Neural crest cell (in vitro differentiated cells): ENCODE data around the gene C6orf15. TPM values are rescaled to one million over a fixed set of nuclear protein-coding genes. Genes with fewer than 3 reads are reported as not detected.
A peak's percentile ranks its signal among the peaks of the same experiment; 100 is the strongest.

Experiments used
- DNase-seq: peaks from one replicate; pipeline ENCODE4 v3.0.0; 2021; ENCODE audit warnings: low read depth, mixed read lengths, low spot score
- H3K27ac Mint-ChIP-seq: one replicate; pipeline ENCODE4 v1.8.0; 2021; ENCODE audit warnings: mild to moderate bottlenecking, mixed read lengths; ENCODE audit not compliant: unreplicated experiment
- H3K27me3 Mint-ChIP-seq: 2 replicates; pipeline ENCODE4 v1.8.0; 2021; ENCODE audit warnings: low read depth, mild to moderate bottlenecking, mixed read lengths
- H3K36me3 Mint-ChIP-seq: 2 replicates; pipeline ENCODE4 v1.8.0; 2021; ENCODE audit warnings: low read depth, mild to moderate bottlenecking, mixed read lengths
- H3K4me1 Mint-ChIP-seq: 2 replicates; pipeline ENCODE4 v1.8.0; 2021; ENCODE audit warnings: mixed read lengths
- H3K4me3 Mint-ChIP-seq: one replicate; pipeline ENCODE4 v1.8.0; 2021; ENCODE audit warnings: mild to moderate bottlenecking, mixed read lengths
- H3K9me3 Mint-ChIP-seq: 2 replicates; pipeline ENCODE4 v1.8.0; 2021; ENCODE audit warnings: mixed read lengths
- CTCF ChIP-seq: fragments of 200-600 bp; sonication (generic); conservative IDR thresholded peaks from 2 replicates; pipeline ENCODE4 v1.5.0; 2021; ENCODE audit warnings: antibody characterized with exemption, mild to moderate bottlenecking
- total RNA-seq: library from RNA; stranded (reverse); gene quantifications from 2 replicates; pipeline ENCODE4 v1.2.1, GENCODE V29; 2021

Gene C6orf15
- total RNA-seq, 1 donor from 2014 or later, result not detected

GRCh38 chr6:31145386-31145785, 33.0 kb upstream of the C6orf15 start:
- Mint-ChIP-seq H3K4me3 (no peak overlapping the region), H3K27me3 (no peaks in the 10 kb centered on the region), H3K4me1 (peaks cover 14% of the 10 kb centered on the region), H3K9me3 (no peaks in the 10 kb centered on the region), H3K27ac (no peak overlapping the region), H3K36me3 (peaks cover 2% of the 10 kb centered on the region)
- TF ChIP-seq CTCF, result no peak
- DNase-seq, result no peak

GRCh38 chr6:31144970-31145340, 32.6 kb upstream of the C6orf15 start:
- Mint-ChIP-seq H3K9me3 (no peaks in the 10 kb centered on the region), H3K27ac (no peak overlapping the region), H3K36me3 (peaks cover 2% of the 10 kb centered on the region), H3K4me3 (no peak overlapping the region), H3K4me1 (peaks cover 16% of the 10 kb centered on the region), H3K27me3 (no peaks in the 10 kb centered on the region)
- DNase-seq, result no peak
- TF ChIP-seq CTCF, result no peak

- DNase-seq, result no peak
- H3K4me1 Mint-ChIP-seq, result peaks cover 19% of the 10 kb centered on the region
- no peak overlapping the region for H3K4me3 Mint-ChIP-seq
- no peak for TF ChIP-seq CTCF
- no peaks in the 10 kb centered on the region for H3K36me3 Mint-ChIP-seq
- H3K9me3 Mint-ChIP-seq, result no peaks in the 10 kb centered on the region
- H3K27ac Mint-ChIP-seq, result no peak overlapping the region
- no peaks in the 10 kb centered on the region for H3K27me3 Mint-ChIP-seq
These were observed 32.1 kb upstream of the C6orf15 start for GRCh38 chr6:31144296-31144969.

- Mint-ChIP-seq H3K4me1 (peaks cover 19% of the 10 kb centered on the region), H3K4me3 (no peak overlapping the region), H3K9me3 (no peaks in the 10 kb centered on the region), H3K27ac (no peak overlapping the region), H3K36me3 (no peaks in the 10 kb centered on the region), H3K27me3 (no peaks in the 10 kb centered on the region)
- DNase-seq, result no peak
- TF ChIP-seq CTCF, result no peak
These were observed 30.8 kb upstream of the C6orf15 start for GRCh38 chr6:31143148-31143547.

GRCh38 chr6:31142361-31142761, 30.0 kb upstream of the C6orf15 start:
- DNase-seq, result no peak
- Mint-ChIP-seq H3K36me3 (no peaks in the 10 kb centered on the region), H3K27me3 (no peaks in the 10 kb centered on the region), H3K9me3 (peaks cover 4% of the 10 kb centered on the region), H3K27ac (peak overlapping the region; percentile 89), H3K4me3 (no peak overlapping the region), H3K4me1 (peaks cover 24% of the 10 kb centered on the region)
- no peak for TF ChIP-seq CTCF
